Measurements from ENCODE around the gene IFT20. TPM values are rescaled to one million over a fixed set of nuclear protein-coding genes. Genes with fewer than 3 reads are reported as not detected.

Gene IFT20
- total and polyA plus RNA-seq, 10 of the 15 experiments (the other 5 are each of a cell fraction or from before 2014, with no cell fraction given): 9.4 to 38.2 (median 19.1) TPM

DNA sequence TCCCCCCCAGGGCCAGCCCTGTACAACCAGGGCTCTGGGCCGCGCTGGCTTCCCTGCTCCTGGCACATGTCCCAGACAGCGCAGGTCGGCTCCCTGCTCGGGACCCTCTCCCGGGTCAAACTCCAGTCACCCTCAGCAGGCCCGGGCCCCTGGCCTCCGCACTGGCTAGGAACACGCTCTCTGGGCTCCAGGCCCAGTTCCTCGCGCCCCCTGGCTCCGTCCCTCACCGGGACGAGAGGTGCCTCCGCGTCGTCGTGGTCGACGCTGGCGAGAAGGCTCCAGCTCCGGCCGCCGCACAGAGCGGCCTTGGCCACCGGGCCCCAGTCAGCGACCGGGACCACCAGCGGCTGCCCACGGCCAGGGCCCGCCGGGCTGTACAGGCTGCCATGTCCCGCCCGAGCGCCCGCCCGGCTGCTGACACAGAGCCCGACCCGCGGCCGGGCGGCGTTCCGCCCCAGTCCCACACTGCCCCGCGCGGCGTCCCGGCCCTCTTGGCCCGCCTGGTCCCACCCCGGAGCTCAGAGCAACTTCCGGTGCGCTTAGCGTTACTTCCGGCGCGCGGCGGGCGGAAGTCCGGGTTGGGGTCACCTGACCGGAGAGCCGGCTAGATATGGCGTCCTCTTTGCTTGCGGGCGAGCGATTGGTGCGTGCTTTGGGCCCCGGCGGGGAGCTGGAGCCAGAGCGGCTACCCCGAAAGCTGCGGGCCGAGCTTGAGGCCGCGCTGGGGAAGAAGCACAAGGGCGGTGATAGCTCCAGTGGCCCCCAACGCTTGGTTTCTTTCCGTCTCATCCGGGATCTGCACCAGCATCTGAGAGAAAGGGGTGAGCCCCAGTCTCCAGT is 22.0 kb upstream of the IFT20 start, which contains the start of gene POLDIP2 (continued):
- TF ChIP-seq, protein P1, sequence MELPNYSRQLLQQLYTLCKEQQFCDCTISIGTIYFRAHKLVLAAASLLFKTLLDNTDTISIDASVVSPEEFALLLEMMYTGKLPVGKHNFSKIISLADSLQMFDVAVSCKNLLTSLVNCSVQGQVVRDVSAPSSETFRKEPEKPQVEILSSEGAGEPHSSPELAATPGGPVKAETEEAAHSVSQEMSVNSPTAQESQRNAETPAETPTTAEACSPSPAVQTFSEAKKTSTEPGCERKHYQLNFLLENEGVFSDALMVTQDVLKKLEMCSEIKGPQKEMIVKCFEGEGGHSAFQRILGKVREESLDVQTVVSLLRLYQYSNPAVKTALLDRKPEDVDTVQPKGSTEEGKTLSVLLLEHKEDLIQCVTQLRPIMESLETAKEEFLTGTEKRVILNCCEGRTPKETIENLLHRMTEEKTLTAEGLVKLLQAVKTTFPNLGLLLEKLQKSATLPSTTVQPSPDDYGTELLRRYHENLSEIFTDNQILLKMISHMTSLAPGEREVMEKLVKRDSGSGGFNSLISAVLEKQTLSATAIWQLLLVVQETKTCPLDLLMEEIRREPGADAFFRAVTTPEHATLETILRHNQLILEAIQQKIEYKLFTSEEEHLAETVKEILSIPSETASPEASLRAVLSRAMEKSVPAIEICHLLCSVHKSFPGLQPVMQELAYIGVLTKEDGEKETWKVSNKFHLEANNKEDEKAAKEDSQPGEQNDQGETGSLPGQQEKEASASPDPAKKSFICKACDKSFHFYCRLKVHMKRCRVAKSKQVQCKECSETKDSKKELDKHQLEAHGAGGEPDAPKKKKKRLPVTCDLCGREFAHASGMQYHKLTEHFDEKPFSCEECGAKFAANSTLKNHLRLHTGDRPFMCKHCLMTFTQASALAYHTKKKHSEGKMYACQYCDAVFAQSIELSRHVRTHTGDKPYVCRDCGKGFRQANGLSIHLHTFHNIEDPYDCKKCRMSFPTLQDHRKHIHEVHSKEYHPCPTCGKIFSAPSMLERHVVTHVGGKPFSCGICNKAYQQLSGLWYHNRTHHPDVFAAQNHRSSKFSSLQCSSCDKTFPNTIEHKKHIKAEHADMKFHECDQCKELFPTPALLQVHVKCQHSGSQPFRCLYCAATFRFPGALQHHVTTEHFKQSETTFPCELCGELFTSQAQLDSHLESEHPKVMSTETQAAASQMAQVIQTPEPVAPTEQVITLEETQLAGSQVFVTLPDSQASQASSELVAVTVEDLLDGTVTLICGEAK (IDR thresholded peaks at IDR 0.05; ENCODE audit: borderline replicate concordance): peak; percentile 97
- TF ChIP-seq SREBF2 (IDR thresholded peaks at IDR 0.05; ENCODE audit: low read length) (peak; percentile 69), HDAC6 (IDR thresholded peaks at IDR 0.05; ENCODE audit: unreplicated experiment) (peak; percentile 30), ZNF24 (IDR thresholded peaks at IDR 0.05) (0 out of 2 replicates have a peak, but pooled peaks have one; percentile 34), SMC3 (IDR thresholded peaks at IDR 0.05; ENCODE audit: borderline replicate concordance, low read length) (peak; percentile 14; the same call in 1 of the 2 replicates), DPF2 (IDR thresholded peaks at IDR 0.05) (peak; percentile 78), SIX5 (IDR thresholded peaks at IDR 0.05; ENCODE audit: low read depth, low read length, severe bottlenecking) (peak; percentile 66), SMAD1 (IDR thresholded peaks at IDR 0.05; ENCODE audit: low read depth, partially characterized antibody) (no peak), NR2F1 (conservative IDR thresholded peaks at IDR 0.05) (peak; percentile 64), HDGF (IDR thresholded peaks at IDR 0.05) (no peak), NBN (IDR thresholded peaks at IDR 0.05) (peak; percentile 59), IKZF2 (IDR thresholded peaks at IDR 0.05) (no peak), SUZ12 (IDR thresholded peaks at IDR 0.05; ENCODE audit: unreplicated experiment) (no peak), POLR2AphosphoS2 (IDR thresholded peaks at IDR 0.05; ENCODE audit: low read depth, low read length) (peak; percentile 67; the same call in 1 of the 2 replicates), SP1 (IDR thresholded peaks at IDR 0.05; ENCODE audit: low read depth, low read length) (no peak), YY1 (IDR thresholded peaks at IDR 0.05; ENCODE audit: low read depth, low read length) (peak; percentile 98)
- TF ChIP-seq, protein P2, sequence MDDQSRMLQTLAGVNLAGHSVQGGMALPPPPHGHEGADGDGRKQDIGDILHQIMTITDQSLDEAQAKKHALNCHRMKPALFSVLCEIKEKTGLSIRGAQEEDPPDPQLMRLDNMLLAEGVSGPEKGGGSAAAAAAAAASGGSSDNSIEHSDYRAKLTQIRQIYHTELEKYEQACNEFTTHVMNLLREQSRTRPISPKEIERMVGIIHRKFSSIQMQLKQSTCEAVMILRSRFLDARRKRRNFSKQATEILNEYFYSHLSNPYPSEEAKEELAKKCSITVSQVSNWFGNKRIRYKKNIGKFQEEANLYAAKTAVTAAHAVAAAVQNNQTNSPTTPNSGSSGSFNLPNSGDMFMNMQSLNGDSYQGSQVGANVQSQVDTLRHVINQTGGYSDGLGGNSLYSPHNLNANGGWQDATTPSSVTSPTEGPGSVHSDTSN (IDR thresholded peaks at IDR 0.05; ENCODE audit: insufficient replicate concordance, low read depth, low read length): no peak
- TF ChIP-seq, protein P3, sequence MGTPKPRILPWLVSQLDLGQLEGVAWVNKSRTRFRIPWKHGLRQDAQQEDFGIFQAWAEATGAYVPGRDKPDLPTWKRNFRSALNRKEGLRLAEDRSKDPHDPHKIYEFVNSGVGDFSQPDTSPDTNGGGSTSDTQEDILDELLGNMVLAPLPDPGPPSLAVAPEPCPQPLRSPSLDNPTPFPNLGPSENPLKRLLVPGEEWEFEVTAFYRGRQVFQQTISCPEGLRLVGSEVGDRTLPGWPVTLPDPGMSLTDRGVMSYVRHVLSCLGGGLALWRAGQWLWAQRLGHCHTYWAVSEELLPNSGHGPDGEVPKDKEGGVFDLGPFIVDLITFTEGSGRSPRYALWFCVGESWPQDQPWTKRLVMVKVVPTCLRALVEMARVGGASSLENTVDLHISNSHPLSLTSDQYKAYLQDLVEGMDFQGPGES (IDR thresholded peaks at IDR 0.05): no peak
- TF ChIP-seq, protein P4, sequence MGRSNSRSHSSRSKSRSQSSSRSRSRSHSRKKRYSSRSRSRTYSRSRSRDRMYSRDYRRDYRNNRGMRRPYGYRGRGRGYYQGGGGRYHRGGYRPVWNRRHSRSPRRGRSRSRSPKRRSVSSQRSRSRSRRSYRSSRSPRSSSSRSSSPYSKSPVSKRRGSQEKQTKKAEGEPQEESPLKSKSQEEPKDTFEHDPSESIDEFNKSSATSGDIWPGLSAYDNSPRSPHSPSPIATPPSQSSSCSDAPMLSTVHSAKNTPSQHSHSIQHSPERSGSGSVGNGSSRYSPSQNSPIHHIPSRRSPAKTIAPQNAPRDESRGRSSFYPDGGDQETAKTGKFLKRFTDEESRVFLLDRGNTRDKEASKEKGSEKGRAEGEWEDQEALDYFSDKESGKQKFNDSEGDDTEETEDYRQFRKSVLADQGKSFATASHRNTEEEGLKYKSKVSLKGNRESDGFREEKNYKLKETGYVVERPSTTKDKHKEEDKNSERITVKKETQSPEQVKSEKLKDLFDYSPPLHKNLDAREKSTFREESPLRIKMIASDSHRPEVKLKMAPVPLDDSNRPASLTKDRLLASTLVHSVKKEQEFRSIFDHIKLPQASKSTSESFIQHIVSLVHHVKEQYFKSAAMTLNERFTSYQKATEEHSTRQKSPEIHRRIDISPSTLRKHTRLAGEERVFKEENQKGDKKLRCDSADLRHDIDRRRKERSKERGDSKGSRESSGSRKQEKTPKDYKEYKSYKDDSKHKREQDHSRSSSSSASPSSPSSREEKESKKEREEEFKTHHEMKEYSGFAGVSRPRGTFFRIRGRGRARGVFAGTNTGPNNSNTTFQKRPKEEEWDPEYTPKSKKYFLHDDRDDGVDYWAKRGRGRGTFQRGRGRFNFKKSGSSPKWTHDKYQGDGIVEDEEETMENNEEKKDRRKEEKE (IDR thresholded peaks at IDR 0.05): no peak
- TF ChIP-seq, protein P5, sequence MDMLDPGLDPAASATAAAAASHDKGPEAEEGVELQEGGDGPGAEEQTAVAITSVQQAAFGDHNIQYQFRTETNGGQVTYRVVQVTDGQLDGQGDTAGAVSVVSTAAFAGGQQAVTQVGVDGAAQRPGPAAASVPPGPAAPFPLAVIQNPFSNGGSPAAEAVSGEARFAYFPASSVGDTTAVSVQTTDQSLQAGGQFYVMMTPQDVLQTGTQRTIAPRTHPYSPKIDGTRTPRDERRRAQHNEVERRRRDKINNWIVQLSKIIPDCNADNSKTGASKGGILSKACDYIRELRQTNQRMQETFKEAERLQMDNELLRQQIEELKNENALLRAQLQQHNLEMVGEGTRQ (IDR thresholded peaks at IDR 0.05; ENCODE audit: borderline replicate concordance, low read depth, low read length): peak; percentile 80
